ENCODE measurements around the gene PTGER3. TPM values are rescaled to one million over a fixed set of nuclear protein-coding genes. Genes with fewer than 3 reads are reported as not detected.
"Not testable (repeated sequence)": the region's sequence is repeated elsewhere in the genome, so short reads cannot be mapped to it uniquely, and the experiment has no call there.

PTGER3 gene
- polyA plus RNA-seq, 3 donors, result 37.4 to 46.8 (median 38.9) TPM

- no peak for DNase-seq
These were observed 77.2 kb downstream of the PTGER3 start for GRCh38 chr1:70970407-70970806.

DNA sequence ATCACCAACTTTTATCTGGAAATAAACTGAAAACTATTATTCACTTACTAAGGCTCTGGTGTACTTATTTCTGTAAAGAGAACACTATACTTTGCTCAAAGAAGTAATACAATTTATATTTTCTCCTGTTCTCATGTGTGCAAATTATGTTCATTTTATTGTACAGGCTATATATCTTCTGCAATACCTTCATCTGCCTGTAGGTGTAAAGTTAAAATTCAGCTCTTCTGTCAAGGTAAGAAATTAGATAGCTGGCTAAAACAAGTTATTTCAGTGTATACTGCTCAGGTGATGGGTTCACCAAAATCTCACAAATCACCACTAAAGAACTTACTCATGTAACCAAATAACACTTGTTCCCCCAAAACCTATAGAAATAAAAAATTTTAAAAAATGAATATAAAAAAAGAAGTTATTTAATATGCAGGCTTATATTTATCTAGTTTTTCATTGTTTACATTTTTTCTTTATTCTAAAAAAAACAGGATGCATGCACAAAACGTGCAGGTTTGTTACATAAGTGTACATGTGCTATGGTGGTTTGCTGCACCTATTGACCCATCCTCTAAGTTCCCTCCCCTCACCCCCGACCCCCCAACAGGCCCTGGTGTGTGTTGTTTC is 81.5 kb downstream of the PTGER3 start:
- no peak for DNase-seq

- no peak for DNase-seq
These were observed 84.2 kb downstream of the PTGER3 start for GRCh38 chr1:70963374-70963773.

DNA sequence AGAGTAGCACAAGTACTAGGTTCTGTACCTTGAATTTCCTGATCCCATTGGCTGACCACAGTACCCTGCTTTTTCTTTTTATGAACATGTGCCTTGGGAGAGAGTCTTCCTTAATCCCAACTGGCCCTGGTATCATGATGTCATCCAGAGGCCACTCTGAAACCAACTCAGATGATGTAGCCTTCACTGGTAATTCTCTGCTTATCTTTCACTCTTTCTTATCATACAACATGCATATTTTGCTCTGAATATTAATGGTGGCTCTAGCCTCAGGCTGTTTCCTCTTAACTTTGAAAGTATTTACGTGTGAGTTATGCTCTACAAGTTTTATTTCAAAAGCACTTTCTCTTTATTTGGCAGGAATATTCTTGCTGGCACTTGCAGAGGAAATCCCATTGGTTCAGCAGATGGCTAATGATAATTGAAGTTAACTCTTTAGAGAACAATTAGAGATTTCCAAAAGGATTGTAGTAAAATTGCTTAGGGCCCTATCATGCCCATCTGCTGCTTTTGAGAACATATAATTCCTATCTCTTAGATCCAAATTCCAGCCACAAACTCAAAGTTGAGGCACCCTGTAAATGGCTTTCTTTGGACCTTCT is 86.1 kb downstream of the PTGER3 start:
- DNase-seq, result no peak

- DNase-seq, result no peak
These were observed 99.1 kb downstream of the PTGER3 start for GRCh38 chr1:70948396-70949017.

DNA sequence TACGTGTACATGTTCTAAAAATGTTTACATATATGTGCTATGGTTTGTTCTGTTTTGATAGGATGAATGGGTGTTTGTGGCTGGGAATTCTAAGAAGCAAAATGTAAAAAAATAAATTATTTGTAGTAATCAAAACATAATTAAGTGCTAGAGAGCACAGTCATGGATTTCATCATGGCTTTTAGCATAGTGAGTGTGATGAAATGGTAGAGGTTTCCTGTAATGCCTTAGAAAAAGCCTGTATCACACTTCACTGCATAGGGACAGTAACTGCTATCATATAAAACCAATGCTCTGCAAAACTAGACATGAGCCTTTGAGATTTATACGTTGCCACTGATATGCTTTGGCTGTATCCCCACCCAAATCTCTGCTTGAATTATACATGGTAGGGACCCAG is 99.8 kb downstream of the PTGER3 start:
- DNase-seq, result no peak

DNA sequence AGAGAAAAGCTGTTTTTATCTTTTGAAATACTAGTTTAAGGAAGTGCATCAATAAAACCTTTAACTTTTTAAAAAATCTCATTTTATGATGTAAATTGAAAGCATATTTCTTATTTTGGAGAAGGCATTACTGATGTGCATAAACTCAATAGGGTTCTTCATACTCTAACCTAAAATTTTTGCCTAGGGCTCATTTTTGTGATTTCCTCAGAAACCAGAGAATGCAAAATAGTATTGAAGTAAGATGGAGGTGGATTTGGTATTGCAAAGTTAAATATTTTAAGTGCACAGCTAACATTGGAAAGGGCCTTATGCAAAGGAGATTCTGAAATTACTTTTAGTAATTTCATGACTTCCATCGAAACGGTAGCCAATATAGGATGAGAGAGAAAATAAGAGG is 101.9 kb downstream of the PTGER3 start:
- no peak for DNase-seq

- DNase-seq, result no peak
These were observed 102.4 kb downstream of the PTGER3 start for GRCh38 chr1:70945251-70945650.

GRCh38 chr1:70941563-70941962 is 106.1 kb downstream of the PTGER3 start:
- DNase-seq, result no peak

GRCh38 chr1:70940398-70940797 is 107.2 kb downstream of the PTGER3 start:
- DNase-seq, result not testable (repeated sequence)

- DNase-seq, result no peak
These were observed 113.2 kb downstream of the PTGER3 start for GRCh38 chr1:70934194-70934961.

GRCh38 chr1:70930062-70930461 is 117.6 kb downstream of the PTGER3 start:
- DNase-seq, result no peak

- DNase-seq, result no peak
These were observed 125.4 kb downstream of the PTGER3 start for GRCh38 chr1:70922196-70922595.

Other genes starting within 250 kb of the PTGER3 start
- 100 to 1,000 TPM; 143 to 203 (median 202) TPM for gene ZRANB2, start 33.2 kb upstream of the PTGER3 start, polyA plus RNA-seq (ENCODE audit: insufficient read length in 3 of 3)